H7 (cell line): ENCODE data around the gene WDCP. TPM values are rescaled to one million over a fixed set of nuclear protein-coding genes. Genes with fewer than 3 reads are reported as not detected.

ENCODE experiments used
- DNase-seq: peaks from one replicate; pipeline ENCODE4 v3.0.0; 2012
- H3K27me3 ChIP-seq: 2 replicates; pipeline ENCODE4 v1.6.0; 2011; ENCODE audit warnings: mild to moderate bottlenecking, low read length; ENCODE audit not compliant: control insufficient read depth, insufficient read depth
- H3K36me3 ChIP-seq: replicated peaks from 2 replicates; pipeline ENCODE4 v1.5.1; 2011; ENCODE audit warnings: low read length; ENCODE audit not compliant: control insufficient read depth, insufficient read depth
- H3K4me3 ChIP-seq: 2 replicates; pipeline ENCODE4 v1.5.1; 2011; ENCODE audit warnings: low read depth, mild to moderate bottlenecking, control low read depth, low read length, moderate library complexity; ENCODE audit not compliant: insufficient read depth
- total RNA-seq: library from RNA; depleted of rRNA; stranded (reverse); fragments of >200 nt; shearing (Covaris generic); gene quantifications from 2 replicates; pipeline ENCODE4 v1.2.3, GENCODE V29; 2014; rRNA removed

The WDCP gene
- total RNA-seq, 1 experiment from 2014 or later = 21.8 TPM

DNA sequence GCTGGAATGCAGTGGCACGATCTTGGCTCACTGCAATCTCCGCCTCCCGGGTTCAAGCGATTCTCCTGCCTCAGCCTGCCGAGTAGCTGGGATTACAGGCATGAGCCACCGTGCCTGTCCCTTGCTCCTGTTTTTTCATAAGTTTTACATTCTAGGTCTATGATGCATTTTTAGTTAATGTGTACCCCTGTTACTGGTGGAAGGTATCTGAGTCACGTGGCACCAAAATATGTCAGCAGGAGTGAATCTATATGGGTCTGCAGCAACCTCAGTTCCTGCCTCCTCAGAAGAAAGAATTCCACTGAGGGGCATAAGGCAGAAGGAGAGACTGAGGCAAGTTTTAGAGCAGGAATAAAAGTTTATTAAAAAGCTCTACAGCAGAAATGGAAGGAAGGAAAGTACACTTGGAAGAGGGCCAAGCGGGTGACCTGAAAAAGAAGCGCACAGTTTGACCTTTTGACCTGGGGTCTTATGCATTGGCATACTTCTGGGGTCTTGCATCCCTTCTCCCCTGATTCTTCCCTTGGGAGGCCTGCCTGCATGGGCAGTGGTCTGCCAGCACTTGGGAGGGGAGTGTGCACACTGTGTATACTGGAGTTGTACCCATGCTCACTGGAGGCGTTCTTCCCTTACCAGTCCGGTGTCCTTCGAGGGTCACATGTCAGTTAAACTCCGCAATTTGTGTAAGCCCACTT is 38.4 kb downstream of the WDCP start:
- no peak for DNase-seq
- Histone ChIP-seq H3K4me3 (no peak overlapping the region), H3K27me3 (peaks cover 15% of the 10 kb centered on the region), H3K36me3 (no peaks in the 10 kb centered on the region; the same call in 1 of the 2 replicates)

DNA sequence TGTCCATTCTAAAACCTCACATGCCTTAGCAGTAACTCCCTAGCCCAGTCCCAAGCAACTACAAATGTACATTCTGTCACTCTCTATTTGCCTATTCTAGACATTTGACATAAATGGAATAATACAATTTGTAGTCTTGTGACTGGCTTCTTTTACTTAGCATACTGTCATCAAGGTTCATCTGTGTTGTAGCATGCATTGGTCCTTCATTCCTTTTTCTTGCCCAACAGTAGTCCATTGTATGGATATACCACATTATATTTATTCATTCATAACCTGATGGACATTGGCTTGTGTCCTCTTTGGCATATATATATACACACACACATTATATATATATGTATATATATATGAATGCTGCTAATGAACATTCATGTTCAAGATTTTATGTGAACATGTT is 39.5 kb downstream of the WDCP start:
- H3K4me3 ChIP-seq = no peak overlapping the region
- DNase-seq = no peak
- no peaks in the 10 kb centered on the region; the same call in 1 of the 2 replicates for H3K36me3 ChIP-seq
- peaks cover 15% of the 10 kb centered on the region for H3K27me3 ChIP-seq

GRCh38 chr2:23994567-23994966 is 52.6 kb downstream of the WDCP start:
- Histone ChIP-seq H3K4me3 (no peak overlapping the region), H3K27me3 (no peaks in the 10 kb centered on the region), H3K36me3 (no peaks in the 10 kb centered on the region)
- DNase-seq = no peak

- H3K27me3 ChIP-seq = no peaks in the 10 kb centered on the region
- no peaks in the 10 kb centered on the region for H3K36me3 ChIP-seq
- no peak for DNase-seq
- no peak overlapping the region for H3K4me3 ChIP-seq
These were observed 53.4 kb downstream of the WDCP start for GRCh38 chr2:23993736-23994269.

GRCh38 chr2:23992931-23993330 is 54.3 kb downstream of the WDCP start:
- no peaks in the 10 kb centered on the region for H3K36me3 ChIP-seq
- no peaks in the 10 kb centered on the region for H3K27me3 ChIP-seq
- H3K4me3 ChIP-seq = no peak overlapping the region
- no peak for DNase-seq

GRCh38 chr2:23988371-23988770 is 58.8 kb downstream of the WDCP start:
- Histone ChIP-seq H3K4me3 (no peak overlapping the region), H3K36me3 (no peaks in the 10 kb centered on the region; the same call in 1 of the 2 replicates)
- no peak for DNase-seq

More at GRCh38 chr2:23988371-23988770, 58.8 kb downstream of the WDCP start:
- H3K27me3 ChIP-seq = no peaks in the 10 kb centered on the region

Other genes with a start within 250 kb of the WDCP start
- 9.5 and 11.4 TPM in 2 replicates for gene ATAD2B, start 120.3 kb downstream of the WDCP start, total RNA-seq
- 16.6 and 18.8 TPM in 2 replicates for gene UBXN2A, start 106.9 kb downstream of the WDCP start, total RNA-seq
- 0.11 and 0.21 TPM in 2 replicates for gene MFSD2B, start 37.3 kb downstream of the WDCP start, total RNA-seq
- 40.5 and 43.5 TPM in 2 replicates for gene FKBP1B, start 2.4 kb upstream of the WDCP start, total RNA-seq
- 125 and 181 TPM in 2 replicates for gene SF3B6, start 28.9 kb upstream of the WDCP start, total RNA-seq
- 21.1 and 34.1 TPM in 2 replicates for gene TP53I3, start 37.4 kb upstream of the WDCP start, total RNA-seq
- gene PFN4, start 75.9 kb upstream of the WDCP start, total RNA-seq = not detected in 2 replicates
- gene FAM228B, start 76.1 kb upstream of the WDCP start, total RNA-seq = 3.0 and 3.2 TPM in 2 replicates
- 0.14 and 0.18 TPM in 2 replicates for gene FAM228A, start 127.7 kb upstream of the WDCP start, total RNA-seq